ENCODE results near the gene C10orf95. TPM values are rescaled to one million over a fixed set of nuclear protein-coding genes. Genes with fewer than 3 reads are reported as not detected.

Gene C10orf95
- total and polyA plus RNA-seq, 8 donors: 0.46 to 8.0 (median 0.57) TPM; not detected in 4

- H3K27me3 ChIP-seq: no peaks in the 10 kb centered on the region
- no peak overlapping the region for H3K27ac ChIP-seq
- H3K4me3 ChIP-seq: no peak overlapping the region
- no peaks in the 10 kb centered on the region for H3K9me3 ChIP-seq
- WGBS, 5 donors: 59 to 70% (median 66%) methylated on average over 3 of the region's 3 CpGs
- intact Hi-C loops (cut with DNase I; ENCODE audit: low total_unique reads): no loop called here
- TF ChIP-seq POLR2A (IDR thresholded peaks at IDR 0.05): no peak
- TF ChIP-seq, protein P1, sequence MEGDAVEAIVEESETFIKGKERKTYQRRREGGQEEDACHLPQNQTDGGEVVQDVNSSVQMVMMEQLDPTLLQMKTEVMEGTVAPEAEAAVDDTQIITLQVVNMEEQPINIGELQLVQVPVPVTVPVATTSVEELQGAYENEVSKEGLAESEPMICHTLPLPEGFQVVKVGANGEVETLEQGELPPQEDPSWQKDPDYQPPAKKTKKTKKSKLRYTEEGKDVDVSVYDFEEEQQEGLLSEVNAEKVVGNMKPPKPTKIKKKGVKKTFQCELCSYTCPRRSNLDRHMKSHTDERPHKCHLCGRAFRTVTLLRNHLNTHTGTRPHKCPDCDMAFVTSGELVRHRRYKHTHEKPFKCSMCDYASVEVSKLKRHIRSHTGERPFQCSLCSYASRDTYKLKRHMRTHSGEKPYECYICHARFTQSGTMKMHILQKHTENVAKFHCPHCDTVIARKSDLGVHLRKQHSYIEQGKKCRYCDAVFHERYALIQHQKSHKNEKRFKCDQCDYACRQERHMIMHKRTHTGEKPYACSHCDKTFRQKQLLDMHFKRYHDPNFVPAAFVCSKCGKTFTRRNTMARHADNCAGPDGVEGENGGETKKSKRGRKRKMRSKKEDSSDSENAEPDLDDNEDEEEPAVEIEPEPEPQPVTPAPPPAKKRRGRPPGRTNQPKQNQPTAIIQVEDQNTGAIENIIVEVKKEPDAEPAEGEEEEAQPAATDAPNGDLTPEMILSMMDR (IDR thresholded peaks at IDR 0.05): no peak
- TF ChIP-seq POLR2AphosphoS5 (IDR thresholded peaks at IDR 0.05): no peak
- no peak for TF ChIP-seq EP300 (IDR thresholded peaks at IDR 0.05)
- peaks cover 0 to 10% (median under 1%) of the 10 kb centered on the region in 4 donors for H3K36me3 ChIP-seq
- DNase-seq: no peak
- H3K4me1 ChIP-seq: peaks cover 10 to 54% (median 36%) of the 10 kb centered on the region in 4 donors
Observed at GRCh38 chr10:102465466-102465865, 14.1 kb upstream of the C10orf95 start.

DNA sequence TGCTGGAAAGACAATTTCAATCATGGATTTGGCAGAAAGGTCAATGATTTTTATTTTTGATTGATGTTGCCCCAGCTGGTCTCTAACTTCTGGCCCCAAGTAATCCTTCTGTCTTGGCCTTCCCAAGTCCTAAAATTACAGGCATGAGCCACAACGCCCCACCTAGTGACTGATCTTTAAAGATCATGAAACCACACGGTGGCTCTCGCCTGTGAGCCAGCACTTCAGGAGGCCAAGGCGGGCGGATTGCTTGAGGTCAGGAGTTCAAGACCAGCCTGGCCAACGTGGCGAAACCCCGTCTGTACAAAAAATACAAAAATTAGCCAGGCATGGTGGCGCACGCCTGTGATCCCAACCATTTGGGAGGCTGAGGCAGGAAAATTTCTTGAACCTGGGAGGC, 12.6 kb upstream of the C10orf95 start:
- H3K4me3 ChIP-seq: no peak overlapping the region
- WGBS, 5 donors: 81 to 84% (median 82%) methylated on average over 10 of the region's 10 CpGs
- H3K36me3 ChIP-seq: no peaks in the 10 kb centered on the region
- intact Hi-C loops (cut with DNase I; ENCODE audit: low total_unique reads): no loop called here
- H3K27ac ChIP-seq: no peak overlapping the region
- no peaks in the 10 kb centered on the region for H3K27me3 ChIP-seq
- no peaks in the 10 kb centered on the region for H3K9me3 ChIP-seq
- H3K4me1 ChIP-seq: peaks cover 10 to 51% (median 36%) of the 10 kb centered on the region in 4 donors
- DNase-seq: no peak
- TF ChIP-seq EP300 (IDR thresholded peaks at IDR 0.05) (no peak), POLR2AphosphoS5 (IDR thresholded peaks at IDR 0.05) (no peak), POLR2A (IDR thresholded peaks at IDR 0.05) (no peak)
- TF ChIP-seq, protein P1 (IDR thresholded peaks at IDR 0.05): no peak

DNA sequence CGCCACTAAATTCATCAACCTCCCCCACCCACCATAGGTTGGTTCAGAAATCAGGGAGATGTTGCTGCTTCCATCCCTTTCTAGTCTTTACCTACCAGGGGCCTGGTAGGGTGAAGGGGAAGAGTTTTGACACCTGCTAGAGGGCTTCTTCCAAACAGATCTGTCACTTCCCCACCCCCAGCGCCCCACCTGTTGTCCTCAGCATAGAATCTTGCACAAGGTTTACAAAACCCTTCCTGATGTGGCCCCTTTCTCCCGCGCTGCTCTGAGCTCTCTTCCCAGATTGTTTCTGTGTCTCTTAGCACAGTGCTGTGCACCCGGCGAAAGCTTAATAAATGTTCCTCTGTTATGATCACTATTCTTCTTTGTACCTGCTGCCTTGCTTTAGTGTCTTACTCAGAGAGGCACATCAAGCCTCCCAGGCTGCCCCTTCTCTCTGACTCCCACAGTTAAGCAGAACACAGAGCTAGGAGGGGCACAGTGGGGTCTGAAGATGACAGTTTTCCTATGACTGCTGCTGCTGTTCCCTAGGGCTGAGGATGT, 11.2 kb upstream of the C10orf95 start:
- H3K4me3 ChIP-seq: peak overlapping the region in 2 of 4 donors; percentile 13 to 29
- H3K27me3 ChIP-seq: no peaks in the 10 kb centered on the region
- H3K27ac ChIP-seq: no peak overlapping the region

DNA sequence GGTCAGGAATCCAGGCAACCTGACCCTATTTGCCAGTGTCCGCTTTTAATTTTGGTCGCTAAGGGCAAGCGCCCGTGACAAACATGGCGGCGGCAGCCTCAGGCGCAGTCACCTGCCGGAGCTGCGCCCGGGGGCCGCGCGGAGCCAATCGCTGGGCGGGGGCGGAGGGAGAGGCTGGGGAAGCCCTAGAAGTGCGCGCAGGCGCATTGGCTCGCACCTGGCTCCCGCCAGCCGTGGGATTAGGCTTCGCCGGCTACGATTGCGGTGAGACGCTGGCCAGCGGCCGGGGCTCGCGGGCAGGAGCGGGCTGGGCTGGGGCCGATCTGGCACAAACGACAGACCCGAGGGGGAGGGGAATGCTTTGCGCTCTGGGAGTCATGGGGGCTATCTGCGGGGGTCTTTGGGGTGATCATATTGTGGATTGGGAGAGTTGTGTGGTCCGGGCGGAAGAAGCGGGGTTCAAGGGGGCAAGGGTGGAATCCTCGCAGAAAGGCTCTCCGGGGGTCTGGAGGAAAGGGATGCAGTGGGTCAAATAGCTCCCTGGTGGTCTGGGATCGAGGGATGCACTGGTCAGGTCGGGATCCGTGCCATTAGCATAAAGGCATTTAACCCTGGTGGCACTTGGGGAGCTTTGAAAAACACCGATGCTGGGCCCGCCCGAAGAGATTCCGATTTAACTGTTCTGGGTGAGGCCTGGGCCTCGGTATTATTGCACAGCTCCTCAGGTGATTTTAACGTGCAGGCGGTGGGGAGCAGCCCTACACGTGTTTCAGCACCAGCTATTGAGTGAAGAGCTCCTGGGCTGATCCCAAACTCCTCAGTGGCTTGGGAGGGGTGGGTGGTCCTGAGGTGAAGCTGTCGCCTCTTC, 10.1 kb upstream of the C10orf95 start:
- peaks cover 10 to 32% (median 25%) of the 10 kb centered on the region in 4 donors for H3K4me1 ChIP-seq
- 2 to 6% (median 3%) methylated on average over 40 to 54 of the region's 54 CpGs for WGBS, 5 donors

More for the DNA sequence above, 11.2 kb upstream of the C10orf95 start:
- peaks cover 10 to 37% (median 25%) of the 10 kb centered on the region in 4 donors for H3K4me1 ChIP-seq
- TF ChIP-seq POLR2A (IDR thresholded peaks at IDR 0.05) (no peak), EP300 (IDR thresholded peaks at IDR 0.05) (no peak), POLR2AphosphoS5 (IDR thresholded peaks at IDR 0.05) (no peak)
- TF ChIP-seq, protein P1 (IDR thresholded peaks at IDR 0.05): no peak
- intact Hi-C loops (cut with DNase I; ENCODE audit: low total_unique reads): no loop called here
- no peaks in the 10 kb centered on the region for H3K9me3 ChIP-seq
- no peak for DNase-seq
- H3K36me3 ChIP-seq: no peaks in the 10 kb centered on the region
- WGBS, 5 donors: 65 to 75% (median 67%) methylated on average over 6 of the region's 6 CpGs

More for the DNA sequence above, 10.1 kb upstream of the C10orf95 start:
- intact Hi-C loops (cut with DNase I; ENCODE audit: low total_unique reads): no loop called here
- Histone ChIP-seq H3K9me3 (no peaks in the 10 kb centered on the region), H3K36me3 (no peaks in the 10 kb centered on the region), H3K27ac (peak overlapping the region; percentile 32 to 71 (median 64)), H3K27me3 (no peaks in the 10 kb centered on the region), H3K4me3 (peak overlapping the region; percentile 52 to 67 (median 58))
- DNase-seq: peak; percentile 97 to 98
- TF ChIP-seq, protein P1 (IDR thresholded peaks at IDR 0.05): no peak
- TF ChIP-seq POLR2AphosphoS5 (IDR thresholded peaks at IDR 0.05): peak; percentile 56 to 93 (median 76)
- peak in 1 of 4 donors; percentile 31 for TF ChIP-seq POLR2A (IDR thresholded peaks at IDR 0.05)
- TF ChIP-seq EP300 (IDR thresholded peaks at IDR 0.05): no peak
